Subcutaneous adipose tissue (tissue), 4 donors: Measurements from ENCODE around the gene COL8A2. TPM values are rescaled to one million over a fixed set of nuclear protein-coding genes. Genes with fewer than 3 reads are reported as not detected.

Source experiments
- total RNA-seq, 4 donors: library from RNA; depleted of rRNA; stranded (reverse); fragments of >200 nt; gene quantifications; one replicate each; pipeline ENCODE4 v1.1.0, GENCODE V29; 2016
- TF ChIP-seq, protein P1 (sequence below): fragments of 450-650 bp; IDR thresholded peaks from one replicate; pipeline ENCODE4 v1.5.1; 2016; ENCODE audit warnings: low read depth, mild to moderate bottlenecking, control low read depth, antibody characterized with exemption, moderate library complexity

Gene COL8A2
- total RNA-seq, 4 donors from 2014 or later = 1.1 to 5.9 (median 3.3) TPM

DNA sequence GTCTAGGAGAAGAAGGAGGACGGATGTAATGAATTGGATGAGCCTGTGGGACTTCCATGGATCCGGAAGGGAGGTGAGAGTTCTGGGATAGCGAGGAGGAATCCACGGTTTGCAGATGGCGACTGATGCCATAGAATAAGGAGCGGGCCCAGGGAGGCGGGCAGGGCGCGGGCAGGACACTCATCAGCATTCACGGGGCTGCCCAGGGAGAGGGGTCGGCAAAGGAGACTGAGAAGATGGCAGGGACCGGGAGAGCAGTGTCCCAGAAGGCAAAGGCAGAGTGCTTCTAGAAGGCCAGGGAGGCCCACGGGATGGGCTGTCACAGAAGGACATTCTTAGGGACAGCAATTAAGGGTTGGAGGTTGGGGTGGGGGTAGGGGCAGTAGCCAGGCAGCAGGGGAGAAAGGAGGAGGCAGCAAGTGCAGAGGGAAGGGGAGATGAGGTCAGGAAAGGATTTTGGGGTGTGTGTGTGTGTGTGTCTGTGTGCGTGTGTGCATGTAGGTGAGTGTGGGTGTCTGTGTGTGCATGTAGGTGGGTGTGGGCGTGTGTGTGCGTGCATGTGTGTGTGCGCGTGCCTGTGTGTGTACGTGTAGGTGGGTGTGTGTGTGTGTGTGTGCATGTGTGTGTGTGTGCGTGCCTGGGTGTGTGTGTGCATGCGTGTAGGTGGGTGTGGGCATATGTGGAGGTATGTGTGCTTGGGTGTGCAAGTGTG is 1.1 kb upstream of the COL8A2 start:
- TF ChIP-seq, protein P1, sequence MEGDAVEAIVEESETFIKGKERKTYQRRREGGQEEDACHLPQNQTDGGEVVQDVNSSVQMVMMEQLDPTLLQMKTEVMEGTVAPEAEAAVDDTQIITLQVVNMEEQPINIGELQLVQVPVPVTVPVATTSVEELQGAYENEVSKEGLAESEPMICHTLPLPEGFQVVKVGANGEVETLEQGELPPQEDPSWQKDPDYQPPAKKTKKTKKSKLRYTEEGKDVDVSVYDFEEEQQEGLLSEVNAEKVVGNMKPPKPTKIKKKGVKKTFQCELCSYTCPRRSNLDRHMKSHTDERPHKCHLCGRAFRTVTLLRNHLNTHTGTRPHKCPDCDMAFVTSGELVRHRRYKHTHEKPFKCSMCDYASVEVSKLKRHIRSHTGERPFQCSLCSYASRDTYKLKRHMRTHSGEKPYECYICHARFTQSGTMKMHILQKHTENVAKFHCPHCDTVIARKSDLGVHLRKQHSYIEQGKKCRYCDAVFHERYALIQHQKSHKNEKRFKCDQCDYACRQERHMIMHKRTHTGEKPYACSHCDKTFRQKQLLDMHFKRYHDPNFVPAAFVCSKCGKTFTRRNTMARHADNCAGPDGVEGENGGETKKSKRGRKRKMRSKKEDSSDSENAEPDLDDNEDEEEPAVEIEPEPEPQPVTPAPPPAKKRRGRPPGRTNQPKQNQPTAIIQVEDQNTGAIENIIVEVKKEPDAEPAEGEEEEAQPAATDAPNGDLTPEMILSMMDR = no peak

DNA sequence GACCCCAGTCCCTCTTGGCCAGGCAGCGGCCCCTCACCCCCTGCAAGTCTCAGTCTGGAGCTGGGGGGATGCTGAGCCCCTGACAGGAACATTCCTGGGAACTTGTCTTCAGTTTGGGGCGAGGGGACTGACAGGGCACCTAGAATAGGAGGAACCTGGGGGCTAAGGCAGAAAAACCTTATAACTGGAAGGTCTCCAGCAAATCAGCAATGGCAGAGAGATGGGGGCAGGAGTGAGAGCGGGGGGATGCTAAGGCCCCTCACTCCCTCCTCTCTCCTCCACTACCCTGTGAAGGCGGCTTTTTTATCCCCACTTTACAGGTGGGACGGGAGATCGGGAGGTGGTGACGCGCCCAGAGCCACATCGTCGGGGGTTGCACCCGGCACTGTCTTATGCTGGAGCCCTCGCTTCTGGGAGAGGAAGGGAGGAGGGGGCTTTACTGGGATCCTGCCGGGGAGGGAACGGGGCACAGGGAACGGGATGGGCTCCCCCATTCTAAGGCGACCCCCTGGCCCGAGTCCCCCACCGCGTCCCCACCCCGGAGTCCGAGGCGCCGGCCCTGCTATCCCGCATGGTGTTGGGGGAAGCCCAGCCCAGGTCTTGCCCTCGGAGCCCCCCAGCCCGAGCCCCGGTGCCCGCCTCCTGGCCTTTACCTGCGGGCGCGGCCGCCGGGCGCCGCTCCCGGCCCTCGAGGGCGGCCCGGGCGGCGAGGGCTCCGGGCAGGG is 456 bp downstream of the COL8A2 start:
- TF ChIP-seq, protein P1 = no peak

DNA sequence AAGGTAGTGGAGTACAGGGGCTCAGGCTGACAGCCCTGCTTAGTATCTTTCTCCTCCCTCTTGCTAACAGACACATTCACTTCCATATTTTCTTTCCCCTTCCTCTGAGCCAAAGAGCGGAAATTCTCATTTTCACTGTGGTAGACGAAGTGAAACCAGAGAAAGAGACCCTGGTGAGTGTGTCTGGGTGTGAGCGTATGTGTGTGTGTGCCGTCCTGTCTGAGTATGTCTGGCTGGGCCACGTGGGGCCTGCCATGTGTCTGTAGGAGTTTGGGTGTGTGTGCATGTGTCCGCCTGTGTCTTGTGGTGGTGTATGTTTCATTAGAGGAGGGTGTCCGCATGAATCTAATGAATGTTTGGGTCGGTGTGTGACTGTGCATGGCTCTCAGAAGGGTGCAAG is 1.7 kb downstream of the COL8A2 start:
- TF ChIP-seq, protein P1 = no peak

DNA sequence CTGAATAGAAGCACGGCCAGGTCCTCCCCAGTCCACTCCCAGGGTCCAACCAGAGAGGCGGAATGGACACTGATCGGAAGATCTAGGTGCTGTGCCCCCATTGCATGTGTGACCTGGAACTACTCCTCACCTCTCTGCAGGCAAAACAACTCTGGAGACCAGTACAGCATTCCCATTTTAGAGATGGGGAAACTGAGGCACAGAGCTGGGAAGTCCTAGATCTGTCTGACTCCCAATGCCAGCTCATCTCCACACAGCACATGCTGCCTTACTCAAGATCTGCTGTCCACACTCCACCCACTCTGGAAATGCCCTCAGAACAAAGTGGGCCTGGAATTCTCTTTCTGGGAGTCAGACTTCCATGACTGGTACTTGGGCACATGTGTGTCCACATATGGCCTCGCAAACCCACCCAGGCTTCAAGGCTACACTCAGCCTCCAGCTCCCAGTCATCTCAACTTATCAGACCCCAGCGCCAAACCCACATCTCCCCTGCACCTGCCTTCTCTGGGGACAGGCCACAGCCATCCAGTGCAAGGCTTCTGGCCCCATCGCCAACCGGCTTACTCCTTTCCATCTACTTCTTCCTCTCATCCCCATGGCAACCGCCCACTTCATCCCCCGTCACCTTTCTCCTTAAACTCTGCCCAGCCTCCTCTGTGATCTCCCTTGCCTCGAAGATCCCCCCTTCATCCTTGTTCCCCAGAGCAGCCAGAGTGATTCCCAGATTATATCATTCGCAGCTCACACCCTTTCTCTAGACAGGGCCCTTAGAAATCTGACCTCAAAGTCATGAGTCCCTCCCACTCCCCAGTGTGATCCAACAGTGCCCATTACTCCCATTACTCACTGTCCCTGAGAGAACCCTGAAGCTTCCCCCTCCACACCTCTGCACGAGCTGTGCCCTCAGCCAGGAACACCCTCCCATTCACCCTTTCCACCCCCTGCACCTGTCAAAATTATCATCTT is 2.7 kb downstream of the COL8A2 start:
- TF ChIP-seq, protein P1 = no peak

DNA sequence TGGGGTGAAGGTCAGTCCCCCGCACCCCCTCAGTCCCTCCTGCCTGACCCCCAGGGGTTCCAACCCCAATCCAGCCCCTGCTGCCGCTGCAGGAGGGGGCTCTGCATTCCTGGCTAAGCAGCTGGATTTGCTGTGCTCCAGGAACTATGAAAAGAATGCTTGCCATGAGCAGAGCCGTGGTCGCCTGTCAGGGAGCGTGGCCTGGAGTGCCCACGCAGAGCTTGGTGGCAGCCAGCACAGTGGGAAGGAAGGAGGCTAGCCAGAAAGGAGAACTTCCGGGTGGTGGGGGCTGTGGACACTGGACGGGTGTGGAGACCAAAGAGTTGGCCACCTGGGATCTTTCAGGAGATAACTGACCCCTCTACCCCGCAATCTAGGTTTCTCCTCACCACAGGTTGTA is 5.6 kb downstream of the COL8A2 start:
- TF ChIP-seq, protein P1 = no peak

DNA sequence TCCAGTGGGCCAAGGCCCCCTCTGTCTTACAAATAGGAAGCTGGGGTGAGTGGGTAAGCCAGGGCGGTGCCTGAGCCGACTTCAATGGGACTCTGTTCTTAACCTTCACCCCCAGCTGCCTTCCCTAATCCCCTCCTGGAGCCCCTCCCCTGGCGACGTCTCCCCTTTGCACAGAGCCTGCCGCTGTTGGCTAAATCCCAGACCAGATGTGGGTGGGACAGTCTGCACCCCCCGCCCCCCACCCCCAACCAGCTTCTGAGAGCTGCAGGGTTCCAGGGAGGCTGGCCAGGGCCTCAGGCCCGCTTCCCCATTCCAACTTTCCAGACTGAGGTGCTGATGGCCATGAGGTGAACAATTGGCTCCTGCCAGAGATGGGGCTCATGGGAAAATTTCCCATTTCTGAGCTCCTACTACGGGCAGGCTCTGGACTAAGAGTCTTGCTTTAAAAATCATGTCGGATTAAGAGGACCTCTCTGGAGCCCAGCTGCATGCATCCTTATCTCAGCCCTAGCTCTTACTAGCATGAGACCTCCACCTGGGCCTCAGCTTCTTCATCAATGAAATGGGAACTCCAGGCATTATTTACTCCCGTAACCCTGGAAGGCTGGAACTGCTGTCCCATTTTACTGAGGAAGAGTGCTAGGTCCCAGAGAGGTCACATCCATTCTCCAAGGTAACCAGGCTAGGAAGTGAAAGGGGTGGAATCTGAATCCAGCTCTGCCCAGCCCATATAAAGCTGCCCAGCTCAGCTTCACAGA is 6.4 kb downstream of the COL8A2 start:
- TF ChIP-seq, protein P1 = no peak
